A549 treated with Hydrocortisone at 1 μM for 4 hours (cell line): ENCODE measurements around the gene TRABD2A. TPM values are rescaled to one million over a fixed set of nuclear protein-coding genes. Genes with fewer than 3 reads are reported as not detected.

ENCODE experiments used
- total RNA-seq: library from RNA; stranded (reverse); fragments of 200-300 nt; extraction: Qiagen RNA extraction; gene quantifications from 5 replicates; pipeline ENCODE4 v1.2.3, GENCODE V29; 2022

Gene TRABD2A, protein sequence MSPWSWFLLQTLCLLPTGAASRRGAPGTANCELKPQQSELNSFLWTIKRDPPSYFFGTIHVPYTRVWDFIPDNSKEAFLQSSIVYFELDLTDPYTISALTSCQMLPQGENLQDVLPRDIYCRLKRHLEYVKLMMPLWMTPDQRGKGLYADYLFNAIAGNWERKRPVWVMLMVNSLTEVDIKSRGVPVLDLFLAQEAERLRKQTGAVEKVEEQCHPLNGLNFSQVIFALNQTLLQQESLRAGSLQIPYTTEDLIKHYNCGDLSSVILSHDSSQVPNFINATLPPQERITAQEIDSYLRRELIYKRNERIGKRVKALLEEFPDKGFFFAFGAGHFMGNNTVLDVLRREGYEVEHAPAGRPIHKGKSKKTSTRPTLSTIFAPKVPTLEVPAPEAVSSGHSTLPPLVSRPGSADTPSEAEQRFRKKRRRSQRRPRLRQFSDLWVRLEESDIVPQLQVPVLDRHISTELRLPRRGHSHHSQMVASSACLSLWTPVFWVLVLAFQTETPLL
- 9.9 to 14.2 TPM (median 12.8 TPM) in 5 replicates for total RNA-seq

DNA sequence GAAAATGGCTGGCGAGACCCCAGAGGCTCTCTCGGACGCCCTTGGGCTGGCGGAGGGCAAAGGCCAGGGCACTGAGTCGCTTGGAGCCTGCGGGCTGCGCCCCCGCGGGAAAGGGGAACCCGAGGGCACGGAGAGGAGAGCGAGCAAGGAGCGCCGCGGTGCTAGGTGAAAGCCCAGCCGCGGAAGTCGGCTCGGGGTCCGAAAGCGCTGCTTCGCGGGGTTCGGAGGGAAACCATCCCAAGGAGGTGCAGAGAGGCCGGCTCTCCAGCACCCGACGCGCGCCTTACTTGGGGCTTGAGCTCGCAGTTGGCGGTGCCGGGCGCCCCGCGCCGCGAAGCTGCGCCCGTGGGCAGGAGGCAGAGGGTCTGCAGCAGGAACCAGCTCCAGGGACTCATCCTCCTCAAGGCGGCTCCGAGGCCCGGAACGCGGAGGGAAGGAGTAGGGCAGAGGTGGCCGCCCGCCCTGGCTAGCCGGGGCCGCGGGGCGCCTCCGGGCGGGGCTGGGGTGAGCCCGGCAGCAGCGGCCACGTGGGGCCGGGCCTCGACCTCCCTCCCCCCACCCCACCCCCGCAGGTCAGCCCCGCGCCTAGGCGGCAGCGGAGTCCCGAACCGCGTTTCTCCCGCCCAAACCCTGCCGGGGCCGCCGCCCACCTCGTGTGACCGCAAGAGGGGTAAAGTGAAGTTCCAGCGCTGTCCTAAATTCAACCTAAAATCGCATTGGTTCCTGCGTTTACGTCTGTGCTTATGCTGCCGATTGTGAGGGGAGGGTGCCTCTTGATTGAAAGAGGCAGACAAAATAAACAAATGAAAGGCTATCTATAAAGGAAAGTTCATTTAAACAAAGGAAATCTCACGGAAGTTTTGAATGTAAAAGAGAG lies at the start of gene TRABD2A:
TRABD2A (minus strand) TSS at position 440 of the 877 bp plus-strand sequence; CDS start at position 395, 45 bp downstream.

GRCh38 chr2:84905181-84906107 lies 24.6 kb upstream of the TRABD2A start, which contains the start of gene TMSB10:
TMSB10 (plus strand) TSS chr2:84905656.

Other genes starting within 250 kb of the TRABD2A start
- 9,637 to 10,481 TPM (median 10,011 TPM) in 5 replicates for gene TMSB10, start 24.6 kb upstream of the TRABD2A start, total RNA-seq
- 117 to 145 TPM (median 125 TPM) in 5 replicates for gene KCMF1, start 90.1 kb upstream of the TRABD2A start, total RNA-seq